Endothelial cell of umbilical vein (primary cell): ENCODE measurements around the gene FAM90A26. TPM values are rescaled to one million over a fixed set of nuclear protein-coding genes. Genes with fewer than 3 reads are reported as not detected.
"Not testable (repeated sequence)": the region's sequence is repeated elsewhere in the genome, so short reads cannot be mapped to it uniquely, and the experiment has no call there.

Experiments used
- BruUV-seq: library from RNA; stranded (reverse); fragments of 400-500 nt; replicated peaks from 2 replicates; lab custom pipeline; 2021; lab: Mats Ljungman, UMichigan
- CTCF ChIA-PET: fragments of 300-600, 350-600 bp; sonication (Branson Sonifier 250); formaldehyde crosslinking; loops from one replicate; lab custom pipeline; 2021; ENCODE audit warnings: antibody characterized with exemption, inconsistent platforms; lab: Charles Lee
- POLR2A ChIA-PET: fragments of 300-600, 350-600 bp; sonication (Branson Sonifier 250); formaldehyde crosslinking; loops from one replicate; lab custom pipeline; 2021; ENCODE audit warnings: antibody characterized with exemption, inconsistent platforms; lab: Charles Lee
- DNase-seq: peaks from one replicate; pipeline ENCODE4 v3.0.0-alpha.2; 2011; ENCODE audit warnings: low read depth, low spot score
- FAIRE-seq: peaks from 2 replicates; lab custom pipeline; 2011; peaks lifted over from hg19 to GRCh38; lab: Jason Lieb, UNC
- H2AFZ ChIP-seq: 2 replicates; pipeline ENCODE4 v1.6.0; 2012; ENCODE audit warnings: low read depth, low read length, control low read depth, inconsistent platforms
- H3K27ac ChIP-seq: 2 replicates; pipeline ENCODE4 v1.5.1; 2011; ENCODE audit warnings: low read depth, mild to moderate bottlenecking, control low read depth, low read length, moderate library complexity; ENCODE audit not compliant: insufficient read depth
- H3K27me3 ChIP-seq, 2 experiments: 2 replicates each; pipeline versions ENCODE4 v1.6.0 to v1.6.1; 2011; ENCODE audit warnings: low read length in 2 of 2, mixed read lengths in 1 of 2; ENCODE audit not compliant: control insufficient read depth in 2 of 2, insufficient read depth in 2 of 2
- H3K36me3 ChIP-seq, 2 experiments: 2 replicates in 1 of 2; 3 replicates in 1 of 2; pipeline ENCODE4 v1.5.1; 2011; ENCODE audit warnings: low read length in 2 of 2, mild to moderate bottlenecking in 1 of 2, moderate library complexity in 1 of 2; ENCODE audit not compliant: control insufficient read depth in 2 of 2, insufficient read depth in 2 of 2; ENCODE audit errors: extremely low read depth in 1 of 2
- H3K4me1 ChIP-seq: 3 replicates; pipeline ENCODE4 v1.5.1; 2011; ENCODE audit warnings: mild to moderate bottlenecking, low read length; ENCODE audit not compliant: control insufficient read depth, insufficient read depth; ENCODE audit errors: extremely low read depth
- H3K4me2 ChIP-seq: 2 replicates; pipeline ENCODE4 v1.6.1; 2011; ENCODE audit warnings: low read length, control low read depth, mixed read lengths; ENCODE audit not compliant: insufficient read depth
- H3K4me3 ChIP-seq, 3 experiments: fragments of 200-600 bp in 1 of 3; sonication (generic), shearing (Covaris generic) in 1 of 3; replicated peaks in 1 of 3; 2 replicates each; pipeline ENCODE4 v1.5.1; 2011 to 2016; ENCODE audit warnings: control low read depth in 3 of 3, low read length in 3 of 3, mild to moderate bottlenecking in 2 of 3, inconsistent platforms in 1 of 3, low read depth in 1 of 3, moderate library complexity in 1 of 3; ENCODE audit not compliant: insufficient read depth in 1 of 3
- H3K79me2 ChIP-seq: 2 replicates; pipeline ENCODE4 v1.6.0; 2012; ENCODE audit warnings: low read length, inconsistent platforms; ENCODE audit not compliant: control insufficient read depth, insufficient read depth
- H3K9ac ChIP-seq: replicated peaks from 2 replicates; pipeline ENCODE3; 2011; ENCODE audit warnings: low read length, control low read depth; ENCODE audit not compliant: insufficient read depth; ENCODE audit errors: extremely low read depth
- H3K9me1 ChIP-seq: replicated peaks from 3 replicates; pipeline ENCODE4 v1.6.0; 2011; ENCODE audit warnings: mild to moderate bottlenecking, low read length; ENCODE audit not compliant: control insufficient read depth, insufficient read depth; ENCODE audit errors: extremely low read depth
- H3K9me3 ChIP-seq: replicated peaks from 2 replicates; pipeline ENCODE4 v1.5.1; 2012; ENCODE audit warnings: low read length, inconsistent platforms; ENCODE audit not compliant: control insufficient read depth, insufficient read depth
- H4K20me1 ChIP-seq: replicated peaks from 2 replicates; pipeline ENCODE3; 2011; ENCODE audit warnings: mild to moderate bottlenecking, low read length; ENCODE audit not compliant: control insufficient read depth, insufficient read depth; ENCODE audit errors: extremely low read depth
- GATA2 ChIP-seq: IDR thresholded peaks from 2 replicates; pipeline ENCODE4 v1.7.0; 2011; ENCODE audit warnings: low read depth, mild to moderate bottlenecking, moderate library complexity, mixed read lengths, low read length; ENCODE audit not compliant: insufficient read length, insufficient read depth
- JUN ChIP-seq: IDR thresholded peaks from 2 replicates; pipeline ENCODE4 v1.6.1; 2011; ENCODE audit warnings: borderline replicate concordance, low read depth; ENCODE audit not compliant: insufficient read length, insufficient read depth
- MAX ChIP-seq: IDR thresholded peaks from 2 replicates; pipeline ENCODE4 v1.6.1; 2011; ENCODE audit not compliant: insufficient read depth, insufficient read length
- MYC ChIP-seq: IDR thresholded peaks from one replicate; pipeline ENCODE4 v1.6.1; 2011; ENCODE audit warnings: mild to moderate bottlenecking, low read depth, low read length
- POLR2A ChIP-seq: IDR thresholded peaks from 2 replicates; pipeline ENCODE4 v1.6.1; 2012; ENCODE audit warnings: low read depth, mild to moderate bottlenecking, control low read depth, low read length
- dilution Hi-C: fragments of 300-500 bp; cut with MboI; formaldehyde crosslinking; loops from one replicate; pipeline ENCODE4 v1.15.0; 2019; ENCODE audit warnings: low sequenced_read_pairs; ENCODE audit not compliant: extremely low pct_ligation_motif_present
- intact Hi-C: fragments of 100-400 bp; cut with micrococcal nuclease; formaldehyde crosslinking; loops from one replicate; pipeline ENCODE4 v1.10.0; 2022
- polyA plus RNA-seq, 4 experiments: library from polyadenylated mRNA; depleted of rRNA in 3 of 4; stranded (reverse) in 3 of 4; unstranded in 1 of 4; fragments of >200 nt; gene quantifications; 2 replicates each; pipeline versions ENCODE4 v1.2.1 to v1.2.3, GENCODE V29; 2011 to 2012; ENCODE audit warnings: missing spikeins in 1 of 4
- total RNA-seq: library from RNA; stranded (reverse); gene quantifications from 2 replicates; pipeline ENCODE4 v1.2.3, GENCODE V29; 2021

Gene FAM90A26
- total and polyA plus RNA-seq, 2 donors (not counting 3 experiments of a cell fraction or from before 2014, with no cell fraction given) = not detected

GRCh38 chr4:9142786-9143185, 27.4 kb upstream of the FAM90A26 start:
- BruUV-seq, CTCF ChIA-PET, H3K9ac ChIP-seq, intact Hi-C loops, FAIRE-seq, H3K9me3 ChIP-seq, H3K4me3 ChIP-seq, DNase-seq, H3K4me1 ChIP-seq, POLR2A ChIA-PET, H3K9me1 ChIP-seq, H3K79me2 ChIP-seq, H3K27ac ChIP-seq, H2AFZ ChIP-seq, H4K20me1 ChIP-seq, H3K4me2 ChIP-seq, H3K36me3 ChIP-seq, dilution Hi-C loops, H3K27me3 ChIP-seq: not testable (repeated sequence)

- H3K9me3 ChIP-seq = no peaks in the 10 kb centered on the region
- no peak overlapping the region for H3K9ac ChIP-seq
- H3K27ac ChIP-seq = no peak overlapping the region
- H3K9me1 ChIP-seq = no peaks in the 10 kb centered on the region
- dilution Hi-C loops (no loop called here), intact Hi-C loops (no loop called here)
- H3K79me2 ChIP-seq = no peaks in the 10 kb centered on the region
- no peaks in the 10 kb centered on the region for H3K27me3 ChIP-seq
- no peaks in the 10 kb centered on the region for H3K36me3 ChIP-seq
- H2AFZ ChIP-seq = no peak overlapping the region
- no peaks in the 10 kb centered on the region for H3K4me1 ChIP-seq
- no peak overlapping the region for H3K4me3 ChIP-seq
- BruUV-seq = no TSS peak
- DNase-seq (no peak), FAIRE-seq (no peak)
- no peaks in the 10 kb centered on the region for H4K20me1 ChIP-seq
- TF ChIP-seq POLR2A (no peak), MAX (no peak), GATA2 (no peak), JUN (no peak), MYC (no peak)
- ChIA-PET CTCF (no interaction called here), POLR2A (no interaction called here)
- no peak overlapping the region for H3K4me2 ChIP-seq
Measured at GRCh38 chr4:9143421-9144080, 26.7 kb upstream of the FAM90A26 start.
